K562 (cell line): Measurements from ENCODE around the gene PHF12. TPM values are rescaled to one million over a fixed set of nuclear protein-coding genes. Genes with fewer than 3 reads are reported as not detected.

Experiments used
- ATAC-seq: fragments of 200-7000 bp; cut with Tn5 transposase; 3 replicates; pipeline ENCODE4 v1.9.1; 2020; ENCODE audit warnings: moderate library complexity
- BruUV-seq: library from RNA; stranded (reverse); fragments of 400-500 nt; replicated peaks from 2 replicates; lab custom pipeline; 2021; lab: Mats Ljungman, UMichigan
- CTCF ChIA-PET: fragments of 300-600 bp; formaldehyde crosslinking; extraction: SDS; loops from one replicate; lab custom pipeline; 2021; ENCODE audit warnings: low intra/inter-chr PET ratio; lab: Yijun Ruan, JAX
- POLR2A ChIA-PET: fragments of 300-600, 350-650 bp; sonication (Branson Sonifier 250); formaldehyde crosslinking; extraction: SDS; loops from one replicate; lab custom pipeline; 2021; ENCODE audit warnings: antibody characterized with exemption, inconsistent platforms; lab: Yijun Ruan, JAX
- DNase-seq, 4 experiments: peaks; one replicate each; pipeline versions ENCODE4 v3.0.0 to v3.0.0-alpha.2; 2011 to 2018; ENCODE audit warnings: low spot score in 3 of 4, mixed read lengths in 3 of 4; ENCODE audit errors: extremely low read depth in 1 of 4
- FAIRE-seq: peaks from 2 replicates; lab custom pipeline; 2011; peaks lifted over from hg19 to GRCh38; lab: Jason Lieb, UNC
- H2AFZ ChIP-seq: 2 replicates; pipeline ENCODE4 v1.6.0; 2011; ENCODE audit warnings: low read depth, low read length, control low read depth, inconsistent platforms
- H3K27ac ChIP-seq: fragments of 200-600 bp; 3 replicates; pipeline ENCODE4 v1.8.0; 2011; ENCODE audit warnings: low read depth, mild to moderate bottlenecking, control low read depth, inconsistent platforms, low read length, moderate library complexity, mixed read lengths; ENCODE audit errors: extremely low read depth
- H3K27me3 ChIP-seq, 2 experiments: fragments of 300-600 bp in 1 of 2; 2 replicates in 1 of 2; 3 replicates in 1 of 2; pipeline versions ENCODE4 v1.6.0 to v1.8.0; 2011; ENCODE audit warnings: inconsistent platforms in 2 of 2, low read length in 2 of 2, mild to moderate bottlenecking in 1 of 2, mixed read lengths in 1 of 2, moderate library complexity in 1 of 2; ENCODE audit not compliant: control insufficient read depth in 2 of 2, insufficient read depth in 2 of 2
- H3K36me3 ChIP-seq: fragments of 300-600 bp; 3 replicates; pipeline ENCODE4 v1.8.0; 2011; ENCODE audit warnings: mild to moderate bottlenecking, low read length, inconsistent platforms; ENCODE audit not compliant: control insufficient read depth, insufficient read depth
- H3K4me1 ChIP-seq, 2 experiments: fragments of 200-600 bp in 1 of 2; replicated peaks in 1 of 2; 2 replicates in 1 of 2; 3 replicates in 1 of 2; pipeline versions ENCODE4 v1.5.1 to v1.8.0; 2011; ENCODE audit warnings: inconsistent platforms in 2 of 2, low read length in 2 of 2, mild to moderate bottlenecking in 1 of 2, mixed read lengths in 1 of 2, moderate library complexity in 1 of 2; ENCODE audit not compliant: control insufficient read depth in 2 of 2, insufficient read depth in 2 of 2
- H3K4me2 ChIP-seq: 2 replicates; pipeline ENCODE4 v1.6.1; 2011; ENCODE audit warnings: low read length, control low read depth, inconsistent platforms, mixed read lengths; ENCODE audit not compliant: insufficient read depth
- H3K4me3 ChIP-seq: fragments of 200-600 bp; sonication (generic), shearing (Covaris generic); 2 replicates; pipeline ENCODE4 v1.5.1; 2016; ENCODE audit warnings: control low read depth, inconsistent platforms
- H3K79me2 ChIP-seq: fragments of 200-600 bp; 3 replicates; pipeline ENCODE4 v1.8.0; 2011; ENCODE audit warnings: low read length, inconsistent platforms; ENCODE audit not compliant: control insufficient read depth, insufficient read depth
- H3K9ac ChIP-seq, 2 experiments: 2 replicates each; pipeline versions ENCODE4 v1.6.0 to v1.6.1; 2011; ENCODE audit warnings: low read depth in 2 of 2, low read length in 2 of 2, control low read depth in 1 of 2, inconsistent platforms in 1 of 2, mild to moderate bottlenecking in 1 of 2, mixed read lengths in 1 of 2; ENCODE audit not compliant: insufficient read depth in 1 of 2
- H3K9me1 ChIP-seq: one replicate; pipeline ENCODE4 v1.6.0; 2011; ENCODE audit warnings: inconsistent platforms, mild to moderate bottlenecking, low read length, moderate library complexity; ENCODE audit not compliant: control insufficient read depth, insufficient read depth
- H3K9me3 ChIP-seq: replicated peaks from 2 replicates; pipeline ENCODE4 v1.5.1; 2011; ENCODE audit warnings: low read depth, low read length, inconsistent platforms; ENCODE audit not compliant: control insufficient read depth, insufficient read depth
- H4K20me1 ChIP-seq: replicated peaks from 2 replicates; pipeline ENCODE4 v1.6.1; 2011; ENCODE audit warnings: low read length, inconsistent platforms, mixed read lengths; ENCODE audit not compliant: control insufficient read depth, insufficient read depth
- FOXJ2 ChIP-seq: fragments of 200-800 bp; sonication (Bioruptor generic); IDR thresholded peaks from 2 replicates; pipeline ENCODE4 v1.6.1; 2016; ENCODE audit warnings: missing genetic modification characterization, missing compliant biosample characterization
- HIVEP1 ChIP-seq: fragments of 250-450 bp; sonication (Bioruptor Pico); IDR thresholded peaks from 2 replicates; pipeline ENCODE4 v1.4.0; 2020; ENCODE audit warnings: mild to moderate bottlenecking
- MLX ChIP-seq, 2 experiments: fragments of 450-650 bp in 1 of 2; sonication (generic) in 1 of 2; formaldehyde crosslinking; conservative IDR thresholded peaks; 2 replicates each; pipeline versions ENCODE4 v1.4.0 to v1.8.1; 2020 to 2022; ENCODE audit warnings: mild to moderate bottlenecking in 1 of 2, missing genetic modification reagents in 1 of 2
- NCOA4 ChIP-seq: fragments of 450-650 bp; IDR thresholded peaks from 2 replicates; pipeline ENCODE4 v1.6.1; 2018; ENCODE audit warnings: mild to moderate bottlenecking; ENCODE audit not compliant: partially characterized antibody
- SMARCA5 ChIP-seq: fragments of 450-650 bp; IDR thresholded peaks from 2 replicates; pipeline ENCODE4 v1.6.1; 2016
- SOX6 ChIP-seq: fragments of 450-650 bp; IDR thresholded peaks from 2 replicates; pipeline ENCODE4 v1.6.1; 2014; ENCODE audit warnings: mild to moderate bottlenecking
- STAG1 ChIP-seq: sonication (generic); formaldehyde crosslinking; IDR thresholded peaks from 2 replicates; pipeline ENCODE4 v1.5.0; 2020; ENCODE audit warnings: missing genetic modification reagents, borderline replicate concordance
- TAF9B ChIP-seq: fragments of 450-650 bp; IDR thresholded peaks from 2 replicates; pipeline ENCODE4 v1.6.1; 2018; ENCODE audit warnings: mild to moderate bottlenecking; ENCODE audit not compliant: partially characterized antibody
- WGBS: fragments of 100-300 bp; shearing (Covaris generic); methylation state at CpG from one replicate; pipeline ENCODE4 v1.1.6; 2016; ENCODE audit warnings: low coverage, mixed read lengths; ENCODE audit not compliant: insufficient coverage; ENCODE audit errors: missing lambda C conversion rate; 5-methylcytosine and 5-hydroxymethylcytosine counted together
- in situ Hi-C: fragments of 300-500 bp; cut with MboI; formaldehyde crosslinking; loops from 4 replicates; pipeline ENCODE4 v1.15.0; 2018; ENCODE audit warnings: inconsistent platforms, mixed read lengths
- intact Hi-C: fragments of 100-400 bp; cut with micrococcal nuclease; formaldehyde crosslinking; loops from 2 replicates; pipeline ENCODE4 v1.14.2; 2022
- polyA plus RNA-seq, 8 experiments: library from polyadenylated mRNA; depleted of rRNA in 4 of 8; stranded (reverse) in 5 of 8; unstranded in 3 of 8; fragments of >200 nt; fragmentation: Nextera tagmentation in 2 of 8; fragmentation: Illumina TruSeq in 1 of 8; extraction: Ambion mirVana in 2 of 8; extraction: Trizol in 1 of 8; gene quantifications; 2 replicates each; pipeline versions ENCODE4 v1.2.1 to v1.2.3, GENCODE V29; 2011 to 2014; ENCODE audit warnings: inconsistent platforms in 1 of 8, missing spikeins in 1 of 8
- total RNA-seq, 7 experiments: library from RNA; depleted of rRNA in 6 of 7; stranded (reverse); fragments of >200 nt in 6 of 7; fragmentation: Illumina TruSeq in 2 of 7; extraction: Trizol in 2 of 7; gene quantifications; 2 replicates each; pipeline versions ENCODE4 v1.2.1 to v1.2.3, GENCODE V29; 2011 to 2021; ENCODE audit warnings: low replicate concordance in 1 of 7

The PHF12 gene
- total and polyA plus RNA-seq, 9 of the 15 experiments (the other 6 are each of a cell fraction or from before 2014, with no cell fraction given): 0.82 to 31.3 (median 13.5) TPM

GRCh38 chr17:28896884-28897768 lies 54.2 kb downstream of the PHF12 start, which contains the start of gene FLOT2:
Gene FLOT2 (minus strand): TSS chr17:28897733. CDS start chr17:28897574, 159 bp downstream.
- TSS peak; percentile 34 for BruUV-seq
- TF ChIP-seq STAG1 (CRISPR knock-in tag): 0 out of 2 replicates have a peak, but pooled peaks have one; percentile 31
- no peak for TF ChIP-seq FOXJ2 (tag)
- no peak for TF ChIP-seq SMARCA5
- no peak for TF ChIP-seq TAF9B
- no peak for TF ChIP-seq NCOA4
- TF ChIP-seq HIVEP1 (CRISPR knock-in tag): no peak
- TF ChIP-seq SOX6: peak; percentile 56; the same call in 1 of the 2 replicates
- peak in 1 of 2 experiments; percentile 28; a peak in 1 of 4 replicates for TF ChIP-seq MLX (CRISPR knock-in tag; conservative IDR thresholded peaks at IDR 0.05)

More at GRCh38 chr17:28896884-28897768, 54.2 kb downstream of the PHF12 start, which contains the start of gene FLOT2:
- 1% methylated on average over 56 of the region's 73 CpGs for WGBS
- FAIRE-seq (no peak), ATAC-seq (peak; percentile 88), DNase-seq (peak; percentile 84 to 88 (median 86))
- in situ Hi-C loops: loop anchor here (5.0 kb wide), 1 partner anchor 130 kb away; no protein-coding TSS in a partner anchor
- Histone ChIP-seq H4K20me1 (no peaks in the 10 kb centered on the region), H3K4me2 (peak within 1 kb of the TSS; percentile 89), H3K4me3 (peak within 1 kb of the TSS; percentile 95), H3K9me3 (no peaks in the 10 kb centered on the region), H3K36me3 (peaks cover 45% of the 10 kb centered on the region), H3K9me1 (no peaks in the 10 kb centered on the region), H3K27me3 (no peaks in the 10 kb centered on the region), H3K79me2 (peaks cover 71% of the 10 kb centered on the region), H3K9ac (peak within 1 kb of the TSS; percentile 86 to 91), H3K4me1 (peaks cover 38 to 48% of the 10 kb centered on the region in 2 experiments), H2AFZ (peak within 1 kb of the TSS; percentile 92), H3K27ac (peak within 1 kb of the TSS; percentile 91)
- intact Hi-C loops: loop anchor here (5.0 kb wide), 1 partner anchor 250 kb away; the partner anchor contains the start of gene BLTP2
- POLR2A ChIA-PET: interaction anchor here (0.6 to 2.8 kb wide), 28 partner anchors 9 to 320 kb away, joined by 3 to 15 read pairs (median 4); partner anchors contain the start of genes ALDOC, BLTP2, NEK8 and RPL23A
- CTCF ChIA-PET: interaction anchor here (1.6 to 1.7 kb wide), 2 partner anchors 49 to 134 kb away, joined by 6 to 10 read pairs; no protein-coding TSS in a partner anchor
